Measurements from ENCODE around the gene ZNF775.

The ZNF775 gene

DNA sequence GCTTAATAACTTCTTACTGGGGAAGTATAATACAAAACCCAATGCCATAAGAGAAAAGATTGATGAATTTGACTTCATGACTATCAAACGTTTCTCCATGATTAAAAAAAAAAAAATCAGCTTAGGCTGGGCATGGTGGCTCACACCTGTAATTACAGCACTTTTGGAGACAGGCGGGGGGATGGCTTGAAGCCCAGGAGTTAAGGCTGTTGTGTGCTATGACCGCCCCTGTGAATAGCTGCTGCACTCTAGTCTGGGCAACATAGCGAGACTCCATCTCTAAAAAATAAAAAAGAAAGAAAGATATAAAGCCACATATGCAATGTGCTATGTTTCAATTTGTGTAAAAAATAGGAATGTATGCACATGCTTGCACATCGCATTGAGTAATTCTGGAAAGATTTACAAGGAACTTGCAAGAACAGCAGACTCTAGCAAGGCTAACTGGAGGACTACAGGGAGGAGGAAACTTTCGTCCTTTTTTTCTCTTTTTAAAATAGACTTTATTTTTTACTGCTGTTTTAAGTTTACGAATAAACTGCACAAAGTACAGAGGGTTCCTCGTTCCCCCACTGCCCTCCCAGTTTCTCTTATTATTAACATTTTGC, 27.4 kb upstream of the ZNF775 start:
- H3K27ac ChIP-seq (ENCODE audit: low read length) = no peak overlapping the region
- no peaks in the 10 kb centered on the region for H3K27me3 ChIP-seq (ENCODE audit: low read depth, low read length)
- H3K4me3 ChIP-seq (ENCODE audit: low read depth in 1 of 2, low read length in 2 of 2) = no peak overlapping the region
- no peaks in the 10 kb centered on the region for H3K9me3 ChIP-seq (ENCODE audit: control insufficient read depth in 1 of 2, low read length in 2 of 2)
- H3K4me1 ChIP-seq (ENCODE audit: control insufficient read depth in 1 of 2, insufficient read depth in 2 of 2, low read length in 2 of 2) = peaks cover 0 to 16% of the 10 kb centered on the region in 2 donors
- H3K36me3 ChIP-seq (ENCODE audit: control insufficient read depth in 1 of 2, insufficient read depth in 2 of 2, low read length in 2 of 2) = no peaks in the 10 kb centered on the region

DNA sequence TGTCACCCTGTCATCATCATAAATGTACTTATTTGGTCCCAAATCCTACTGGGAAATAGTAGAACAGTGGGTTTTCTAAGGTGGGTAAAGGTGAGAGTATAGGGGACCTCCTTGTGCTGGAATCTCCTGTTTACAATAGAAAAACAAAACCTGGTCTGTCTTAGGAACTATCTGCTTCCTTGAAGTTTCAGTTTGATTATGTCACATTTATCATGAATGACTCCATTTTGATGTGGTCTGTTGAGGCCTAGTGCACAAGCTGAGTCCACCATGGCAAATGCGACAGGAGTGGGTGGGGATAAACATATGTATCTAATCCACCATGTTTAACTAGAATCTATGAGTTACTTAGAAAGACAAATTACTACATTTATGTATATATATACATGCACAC, 23.5 kb upstream of the ZNF775 start:
- H3K9me3 ChIP-seq (ENCODE audit: control insufficient read depth in 1 of 2, low read length in 2 of 2) = no peaks in the 10 kb centered on the region
- no peak overlapping the region for H3K27ac ChIP-seq (ENCODE audit: low read length)
- no peaks in the 10 kb centered on the region for H3K27me3 ChIP-seq (ENCODE audit: low read depth, low read length)
- no peak overlapping the region for H3K4me3 ChIP-seq (ENCODE audit: low read depth in 1 of 2, low read length in 2 of 2)
- H3K36me3 ChIP-seq (ENCODE audit: control insufficient read depth in 1 of 2, insufficient read depth in 2 of 2, low read length in 2 of 2) = no peaks in the 10 kb centered on the region
- H3K4me1 ChIP-seq (ENCODE audit: control insufficient read depth in 1 of 2, insufficient read depth in 2 of 2, low read length in 2 of 2) = peaks cover 0 to 16% of the 10 kb centered on the region in 2 donors

DNA sequence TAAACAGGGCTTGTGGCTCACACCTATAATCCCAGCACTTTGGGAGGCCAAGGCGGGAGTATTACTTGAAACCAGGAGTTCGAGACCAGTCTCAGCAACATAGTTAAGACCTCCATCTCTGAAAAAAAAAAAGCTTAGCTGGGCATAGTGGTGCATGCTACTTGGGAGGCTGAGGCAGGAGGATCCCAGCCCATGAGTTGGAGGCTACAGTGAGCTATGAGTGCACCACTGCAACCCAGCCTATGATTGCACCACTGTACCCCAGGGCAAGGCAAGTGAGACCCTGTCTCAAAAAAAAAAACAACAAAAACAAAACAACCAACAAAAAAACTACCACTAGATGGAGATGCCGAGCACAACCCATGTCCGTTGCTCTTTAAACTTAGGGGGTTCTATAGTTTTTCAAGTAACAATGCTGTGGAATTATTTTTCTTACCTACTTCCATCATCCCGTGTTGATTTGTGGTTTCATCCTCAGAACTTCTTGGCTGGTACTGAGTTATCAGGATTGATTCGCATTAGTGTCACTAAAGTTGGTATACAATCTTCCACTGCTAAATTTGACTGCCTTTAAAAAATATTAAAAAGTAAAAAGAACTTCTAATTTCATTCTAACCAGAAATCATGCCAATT, 22.7 kb upstream of the ZNF775 start:
- Histone ChIP-seq H3K36me3 (ENCODE audit: control insufficient read depth in 1 of 2, insufficient read depth in 2 of 2, low read length in 2 of 2) (no peaks in the 10 kb centered on the region), H3K4me1 (ENCODE audit: control insufficient read depth in 1 of 2, insufficient read depth in 2 of 2, low read length in 2 of 2) (peaks cover 0 to 22% of the 10 kb centered on the region in 2 donors), H3K27ac (ENCODE audit: low read length) (no peak overlapping the region), H3K4me3 (ENCODE audit: low read depth in 1 of 2, low read length in 2 of 2) (no peak overlapping the region), H3K27me3 (ENCODE audit: low read depth, low read length) (no peaks in the 10 kb centered on the region), H3K9me3 (ENCODE audit: control insufficient read depth in 1 of 2, low read length in 2 of 2) (no peaks in the 10 kb centered on the region)

DNA sequence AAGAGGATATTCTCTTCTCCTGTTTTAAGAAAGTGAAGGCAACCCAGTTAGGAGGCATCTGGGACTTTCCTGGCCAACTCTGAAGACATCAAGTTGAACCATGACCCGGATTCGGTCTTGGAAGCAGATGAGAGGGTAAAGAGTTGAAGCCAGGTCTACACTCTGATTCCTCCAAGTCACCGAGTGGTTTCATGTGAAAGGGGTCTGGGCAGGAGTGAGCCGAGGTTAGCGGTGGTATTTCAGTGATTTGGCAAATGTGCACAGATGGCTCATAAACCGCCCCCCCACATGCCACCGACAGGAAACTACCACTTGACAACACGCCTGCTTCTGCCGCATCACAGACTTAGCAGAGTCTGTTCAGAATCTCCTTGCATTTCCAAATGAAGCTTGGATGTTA, 21.9 kb upstream of the ZNF775 start:
- no peaks in the 10 kb centered on the region for H3K36me3 ChIP-seq (ENCODE audit: control insufficient read depth in 1 of 2, insufficient read depth in 2 of 2, low read length in 2 of 2)
- no peak overlapping the region for H3K4me3 ChIP-seq (ENCODE audit: low read depth in 1 of 2, low read length in 2 of 2)

DNA sequence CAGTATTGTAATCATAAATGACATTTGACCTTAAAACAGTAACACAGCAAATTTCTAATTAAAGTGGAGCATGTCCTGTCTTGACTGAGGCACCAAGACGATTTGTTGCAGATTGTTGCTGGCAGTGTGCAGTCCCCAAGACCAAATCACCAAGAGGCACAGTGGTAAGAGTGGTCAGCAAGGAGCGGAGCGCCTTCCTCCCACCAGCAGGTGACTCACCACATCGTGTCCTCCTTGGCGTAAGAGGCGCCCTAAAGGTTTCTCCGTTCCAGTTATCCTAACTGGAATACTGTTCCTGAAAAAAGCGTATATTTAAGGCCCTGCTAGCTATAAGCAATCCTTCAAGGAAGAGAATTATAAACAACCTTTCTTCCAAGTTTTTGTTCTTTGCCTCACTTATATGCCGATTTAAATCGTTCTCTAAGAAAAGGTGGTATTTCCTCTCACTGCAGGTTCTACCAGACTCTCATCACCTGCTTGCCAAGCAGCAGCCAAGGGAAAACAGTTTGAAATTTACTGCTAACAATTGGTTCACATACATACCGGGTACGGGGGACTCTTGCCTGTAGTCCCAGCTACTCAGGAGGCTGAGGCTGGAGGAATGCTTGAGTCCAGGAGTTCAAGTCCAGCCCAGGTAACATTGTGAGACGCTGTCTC, 21.2 kb upstream of the ZNF775 start:
- no peaks in the 10 kb centered on the region for H3K9me3 ChIP-seq (ENCODE audit: control insufficient read depth in 1 of 2, low read length in 2 of 2)
- H3K36me3 ChIP-seq (ENCODE audit: control insufficient read depth in 1 of 2, insufficient read depth in 2 of 2, low read length in 2 of 2) = no peaks in the 10 kb centered on the region
- H3K4me1 ChIP-seq (ENCODE audit: control insufficient read depth in 1 of 2, insufficient read depth in 2 of 2, low read length in 2 of 2) = peaks cover 0 to 22% of the 10 kb centered on the region in 2 donors
- no peak overlapping the region for H3K4me3 ChIP-seq (ENCODE audit: low read depth in 1 of 2, low read length in 2 of 2)
- no peaks in the 10 kb centered on the region for H3K27me3 ChIP-seq (ENCODE audit: low read depth, low read length)
- no peak overlapping the region for H3K27ac ChIP-seq (ENCODE audit: low read length)

More for the DNA sequence above, 21.9 kb upstream of the ZNF775 start:
- Histone ChIP-seq H3K4me1 (ENCODE audit: control insufficient read depth in 1 of 2, insufficient read depth in 2 of 2, low read length in 2 of 2) (peaks cover 0 to 22% of the 10 kb centered on the region in 2 donors), H3K27me3 (ENCODE audit: low read depth, low read length) (no peaks in the 10 kb centered on the region), H3K9me3 (ENCODE audit: control insufficient read depth in 1 of 2, low read length in 2 of 2) (no peaks in the 10 kb centered on the region), H3K27ac (ENCODE audit: low read length) (no peak overlapping the region)

DNA sequence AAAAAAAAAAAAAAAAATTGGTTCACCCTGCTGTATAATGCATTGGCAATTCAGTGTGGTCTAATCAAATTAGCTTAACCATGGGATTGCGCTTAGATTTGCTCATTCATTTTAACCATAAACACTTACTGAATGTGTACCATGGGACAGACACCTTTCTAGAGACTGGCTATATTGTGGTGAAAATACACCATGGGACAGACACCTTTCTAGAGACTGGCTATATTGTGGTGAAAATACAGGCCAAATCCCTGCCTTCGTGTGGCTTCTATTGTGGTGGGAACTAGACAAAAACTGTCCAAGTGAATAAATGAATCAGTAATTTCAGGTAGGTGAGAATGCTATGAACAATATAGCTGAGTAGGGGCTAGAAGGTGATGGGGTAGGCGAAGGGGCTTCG, 20.7 kb upstream of the ZNF775 start:
- no peak overlapping the region for H3K27ac ChIP-seq (ENCODE audit: low read length)
- H3K27me3 ChIP-seq (ENCODE audit: low read depth, low read length) = no peaks in the 10 kb centered on the region
- no peaks in the 10 kb centered on the region for H3K9me3 ChIP-seq (ENCODE audit: control insufficient read depth in 1 of 2, low read length in 2 of 2)
- no peaks in the 10 kb centered on the region for H3K36me3 ChIP-seq (ENCODE audit: control insufficient read depth in 1 of 2, insufficient read depth in 2 of 2, low read length in 2 of 2)
- peaks cover 0 to 22% of the 10 kb centered on the region in 2 donors for H3K4me1 ChIP-seq (ENCODE audit: control insufficient read depth in 1 of 2, insufficient read depth in 2 of 2, low read length in 2 of 2)
- no peak overlapping the region for H3K4me3 ChIP-seq (ENCODE audit: low read depth in 1 of 2, low read length in 2 of 2)

DNA sequence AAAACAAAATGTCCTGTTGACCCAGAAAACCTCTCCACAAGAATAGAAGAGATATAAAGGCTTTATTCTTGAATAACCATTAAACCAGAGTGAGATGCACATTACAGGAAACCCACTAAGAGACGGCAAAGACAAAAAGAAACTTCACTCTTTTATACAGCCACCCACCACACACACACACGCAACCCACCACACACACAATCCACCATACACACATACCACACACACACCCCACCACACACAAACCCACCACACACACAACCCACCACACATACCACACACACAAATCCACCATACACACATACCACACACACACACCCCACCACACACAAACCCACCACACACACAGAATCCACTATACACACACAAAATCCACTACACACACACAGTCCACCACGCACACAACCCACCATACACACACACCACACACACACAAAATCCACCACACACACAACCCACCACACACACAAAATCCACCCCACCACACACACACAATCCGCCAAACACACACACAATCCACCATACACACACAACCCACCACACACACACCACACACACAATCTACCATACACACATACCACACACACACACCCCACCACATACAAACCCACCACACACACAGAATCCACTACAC, 20.0 kb upstream of the ZNF775 start:
- Histone ChIP-seq H3K27ac (ENCODE audit: low read length) (no peak overlapping the region), H3K36me3 (ENCODE audit: control insufficient read depth in 1 of 2, insufficient read depth in 2 of 2, low read length in 2 of 2) (no peaks in the 10 kb centered on the region), H3K4me3 (ENCODE audit: low read depth in 1 of 2, low read length in 2 of 2) (no peak overlapping the region), H3K4me1 (ENCODE audit: control insufficient read depth in 1 of 2, insufficient read depth in 2 of 2, low read length in 2 of 2) (peaks cover 0 to 22% of the 10 kb centered on the region in 2 donors), H3K27me3 (ENCODE audit: low read depth, low read length) (no peaks in the 10 kb centered on the region), H3K9me3 (ENCODE audit: control insufficient read depth in 1 of 2, low read length in 2 of 2) (no peaks in the 10 kb centered on the region)

DNA sequence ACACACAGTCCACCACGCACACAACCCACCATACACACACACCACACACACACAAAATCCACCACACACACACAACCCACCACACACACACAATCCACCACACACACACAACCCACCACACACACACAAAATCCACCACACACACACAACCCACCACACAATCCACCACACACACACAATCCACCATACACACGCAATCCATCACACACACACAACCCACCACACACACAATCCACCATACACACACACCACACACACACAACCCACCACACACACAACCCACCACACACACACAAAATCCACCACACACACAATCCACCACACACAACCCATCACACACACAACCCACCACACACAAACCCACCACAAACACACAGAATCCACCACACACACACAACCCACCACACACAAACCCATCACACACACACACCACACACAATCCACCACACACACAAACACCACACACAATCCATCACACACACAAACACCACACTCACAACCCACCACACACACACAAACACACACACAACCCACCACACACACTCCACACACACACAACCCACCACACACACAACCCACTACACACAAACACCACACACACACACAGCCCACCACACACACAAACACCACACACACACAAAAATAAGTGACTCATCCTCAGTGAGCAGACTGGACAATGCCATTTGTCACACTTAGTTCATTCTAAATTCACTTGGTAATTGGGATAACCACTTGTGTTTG, 19.3 kb upstream of the ZNF775 start:
- H3K36me3 ChIP-seq (ENCODE audit: control insufficient read depth in 1 of 2, insufficient read depth in 2 of 2, low read length in 2 of 2) = no peaks in the 10 kb centered on the region
- H3K9me3 ChIP-seq (ENCODE audit: control insufficient read depth in 1 of 2, low read length in 2 of 2) = no peaks in the 10 kb centered on the region
- no peak overlapping the region for H3K4me3 ChIP-seq (ENCODE audit: low read depth in 1 of 2, low read length in 2 of 2)
- no peaks in the 10 kb centered on the region for H3K27me3 ChIP-seq (ENCODE audit: low read depth, low read length)
- H3K4me1 ChIP-seq (ENCODE audit: control insufficient read depth in 1 of 2, insufficient read depth in 2 of 2, low read length in 2 of 2) = peaks cover 0 to 18% of the 10 kb centered on the region in 2 donors
- no peak overlapping the region for H3K27ac ChIP-seq (ENCODE audit: low read length)

DNA sequence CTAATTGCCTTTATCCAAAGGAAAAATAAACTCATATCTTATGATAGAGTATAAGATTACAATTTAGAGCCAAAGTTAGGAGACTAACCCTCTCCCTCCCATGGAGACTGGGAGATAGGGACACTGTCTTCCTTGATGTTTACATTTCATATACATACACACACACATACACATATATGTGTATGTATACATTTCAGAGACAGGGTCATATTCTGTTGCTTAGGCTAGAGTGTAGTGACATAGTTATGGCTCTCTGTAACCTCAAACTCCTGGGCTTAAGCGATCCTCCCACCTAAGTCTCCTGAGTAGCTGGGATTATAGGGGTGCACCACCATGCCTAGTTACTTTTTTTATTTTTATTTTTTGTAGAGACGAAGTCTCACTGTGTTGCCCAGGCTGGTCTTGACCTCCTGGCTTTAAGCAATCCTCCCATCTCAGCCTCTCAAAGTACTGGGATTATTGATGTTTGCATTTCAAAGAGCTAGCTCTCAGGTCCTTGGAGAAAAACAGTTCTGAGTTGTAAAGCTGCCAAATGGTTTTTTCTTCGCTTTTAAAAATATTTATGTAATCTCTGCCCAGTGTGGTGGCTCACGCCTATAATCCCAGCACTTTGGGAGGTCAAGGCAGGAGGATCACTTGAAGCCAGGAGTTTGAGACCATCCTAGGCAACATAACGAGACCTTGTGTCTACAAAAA, 18.6 kb upstream of the ZNF775 start:
- H3K36me3 ChIP-seq (ENCODE audit: control insufficient read depth in 1 of 2, insufficient read depth in 2 of 2, low read length in 2 of 2) = no peaks in the 10 kb centered on the region
- H3K4me1 ChIP-seq (ENCODE audit: control insufficient read depth in 1 of 2, insufficient read depth in 2 of 2, low read length in 2 of 2) = peaks cover 0 to 11% of the 10 kb centered on the region in 2 donors
- H3K4me3 ChIP-seq (ENCODE audit: low read depth in 1 of 2, low read length in 2 of 2) = no peak overlapping the region
- H3K9me3 ChIP-seq (ENCODE audit: control insufficient read depth in 1 of 2, low read length in 2 of 2) = no peaks in the 10 kb centered on the region
- no peak overlapping the region for H3K27ac ChIP-seq (ENCODE audit: low read length)
- no peaks in the 10 kb centered on the region for H3K27me3 ChIP-seq (ENCODE audit: low read depth, low read length)

DNA sequence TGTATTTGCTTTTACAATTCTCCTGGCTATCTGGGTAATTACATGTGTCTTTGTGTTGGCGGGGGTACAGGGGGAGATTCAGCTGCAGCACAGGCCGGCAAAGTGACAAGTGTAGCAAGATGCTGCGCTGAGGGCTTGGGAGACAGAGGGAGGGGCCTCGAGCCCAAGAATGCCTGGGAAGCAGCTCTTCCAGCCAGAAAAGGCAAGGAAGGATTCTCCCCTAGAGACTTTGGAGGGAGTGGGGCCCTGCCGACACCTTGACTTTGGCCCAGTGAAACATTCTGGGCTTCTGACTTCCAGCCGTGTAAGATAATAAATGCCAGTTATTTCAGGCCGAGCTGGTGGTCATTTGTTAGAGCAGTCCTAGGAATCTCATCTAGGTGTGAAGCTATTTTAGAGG, 17.7 kb upstream of the ZNF775 start:
- H3K36me3 ChIP-seq (ENCODE audit: control insufficient read depth in 1 of 2, insufficient read depth in 2 of 2, low read length in 2 of 2) = no peaks in the 10 kb centered on the region
- H3K4me1 ChIP-seq (ENCODE audit: control insufficient read depth in 1 of 2, insufficient read depth in 2 of 2, low read length in 2 of 2) = peaks cover 0 to 6% of the 10 kb centered on the region in 2 donors
- no peaks in the 10 kb centered on the region for H3K9me3 ChIP-seq (ENCODE audit: control insufficient read depth in 1 of 2, low read length in 2 of 2)
- H3K27ac ChIP-seq (ENCODE audit: low read length) = no peak overlapping the region
- no peaks in the 10 kb centered on the region for H3K27me3 ChIP-seq (ENCODE audit: low read depth, low read length)
- H3K4me3 ChIP-seq (ENCODE audit: low read depth in 1 of 2, low read length in 2 of 2) = no peak overlapping the region

All from muscle layer of duodenum (tissue), 2 donors.